HepG2 (cell line): ENCODE data around the gene PRKCE. TPM values are rescaled to one million over a fixed set of nuclear protein-coding genes. Genes with fewer than 3 reads are reported as not detected.

Experiments used
- ATAC-seq: fragments of 200-7000 bp; cut with Tn5 transposase; 3 replicates; pipeline ENCODE4 v1.9.1; 2020; ENCODE audit warnings: mild to moderate bottlenecking, moderate library complexity
- BruUV-seq: library from RNA; stranded (reverse); fragments of 400-500 nt; replicated peaks from 2 replicates; lab custom pipeline; 2021; lab: Mats Ljungman, UMichigan
- CTCF ChIA-PET: fragments of 300-600 bp; formaldehyde crosslinking; extraction: SDS; loops from one replicate; lab custom pipeline; 2021; ENCODE audit warnings: low total read pairs, inconsistent platforms, low intra/inter-chr PET ratio; lab: Yijun Ruan, JAX
- POLR2A ChIA-PET: fragments of 350-600 bp; sonication (Branson Sonifier 250); formaldehyde crosslinking; loops from one replicate; lab custom pipeline; 2020; ENCODE audit warnings: antibody characterized with exemption, inconsistent platforms; lab: Yijun Ruan, JAX
- DNase-seq: peaks from one replicate; pipeline ENCODE4 v3.0.0-alpha.2; 2015; ENCODE audit warnings: low spot score
- FAIRE-seq: peaks from 3 replicates; lab custom pipeline; 2011; peaks lifted over from hg19 to GRCh38; lab: Jason Lieb, UNC
- H2AFZ ChIP-seq: one replicate; pipeline ENCODE4 v1.6.1; 2011; ENCODE audit warnings: low read length, inconsistent platforms
- H3K27ac ChIP-seq: fragments of 300-600 bp; 3 replicates; pipeline ENCODE4 v1.8.0; 2011; ENCODE audit warnings: mixed run types, mild to moderate bottlenecking, mixed read lengths, low read length, inconsistent platforms; ENCODE audit not compliant: insufficient read depth; ENCODE audit errors: extremely low read length
- H3K27me3 ChIP-seq, 2 experiments: fragments of 200-600 bp in 1 of 2; 2 replicates in 1 of 2; 3 replicates in 1 of 2; pipeline versions ENCODE4 v1.6.0 to v1.8.0; 2011; ENCODE audit warnings: low read length in 2 of 2, mild to moderate bottlenecking in 2 of 2, moderate library complexity in 2 of 2, inconsistent platforms in 1 of 2; ENCODE audit not compliant: insufficient read depth in 2 of 2, control insufficient read depth in 1 of 2
- H3K36me3 ChIP-seq, 2 experiments: fragments of 200-600 bp in 1 of 2; replicated peaks in 1 of 2; 2 replicates in 1 of 2; 3 replicates in 1 of 2; pipeline versions ENCODE4 v1.5.1 to v1.8.0; 2011; ENCODE audit warnings: low read length in 2 of 2, inconsistent platforms in 1 of 2; ENCODE audit not compliant: insufficient read depth in 2 of 2, control insufficient read depth in 1 of 2
- H3K4me1 ChIP-seq: 2 replicates; pipeline ENCODE4 v1.5.1; 2012; ENCODE audit warnings: low read length, inconsistent platforms; ENCODE audit not compliant: insufficient read depth
- H3K4me2 ChIP-seq: 2 replicates; pipeline ENCODE4 v1.6.0; 2011; ENCODE audit warnings: low read depth, low read length, inconsistent platforms
- H3K4me3 ChIP-seq, 3 experiments: fragments of 200-600 bp in 1 of 3; sonication (generic), shearing (Covaris generic) in 1 of 3; replicated peaks in 1 of 3; 2 replicates each; pipeline ENCODE4 v1.5.1; 2011 to 2016; ENCODE audit warnings: low read length in 3 of 3, inconsistent platforms in 2 of 3, low read depth in 2 of 3, mild to moderate bottlenecking in 2 of 3, control low read depth in 1 of 3, mixed read lengths in 1 of 3; ENCODE audit not compliant: insufficient read depth in 1 of 3
- H3K79me2 ChIP-seq: one replicate; pipeline ENCODE4 v1.6.1; 2011; ENCODE audit warnings: low read length, inconsistent platforms; ENCODE audit not compliant: insufficient read depth
- H3K9ac ChIP-seq: 2 replicates; pipeline ENCODE4 v1.6.0; 2011; ENCODE audit warnings: mild to moderate bottlenecking, low read depth, low read length, inconsistent platforms; ENCODE audit not compliant: insufficient read depth
- H3K9me3 ChIP-seq: 2 replicates; pipeline ENCODE4 v1.5.1; 2012; ENCODE audit warnings: mild to moderate bottlenecking, low read length
- H4K20me1 ChIP-seq: 2 replicates; pipeline ENCODE4 v1.6.0; 2011; ENCODE audit warnings: inconsistent platforms, mild to moderate bottlenecking, low read length, moderate library complexity; ENCODE audit not compliant: insufficient read depth
- ATF7 ChIP-seq, 2 experiments: fragments of 450-650 bp in 1 of 2; sonication (generic) in 1 of 2; formaldehyde crosslinking in 1 of 2; IDR thresholded peaks; 2 replicates each; pipeline versions ENCODE4 v1.4.0 to v1.6.1; 2016 to 2020; ENCODE audit warnings: antibody characterized with exemption in 1 of 2, mild to moderate bottlenecking in 1 of 2, missing genetic modification reagents in 1 of 2
- CERS6 ChIP-seq: sonication (generic); formaldehyde crosslinking; IDR thresholded peaks from 2 replicates; pipeline ENCODE4 v1.5.0; 2020; ENCODE audit warnings: missing genetic modification reagents
- ESRRA ChIP-seq: sonication (generic); formaldehyde crosslinking; IDR thresholded peaks from 2 replicates; pipeline ENCODE4 v1.5.1; 2020; ENCODE audit warnings: mild to moderate bottlenecking, low read depth, missing genetic modification reagents
- FOXK1 ChIP-seq: sonication (generic); formaldehyde crosslinking; IDR thresholded peaks from 2 replicates; pipeline ENCODE4 v1.4.0; 2020; ENCODE audit warnings: low read depth, missing genetic modification reagents, borderline replicate concordance
- GABPA ChIP-seq, 2 experiments: IDR thresholded peaks; 2 replicates each; pipeline ENCODE4 v1.6.1; 2011 to 2016; ENCODE audit warnings: low read depth in 2 of 2, low read length in 1 of 2, missing biosample characterization in 1 of 2, missing genetic modification characterization in 1 of 2
- HNRNPL ChIP-seq: fragments of 200-400 bp; formaldehyde crosslinking; IDR thresholded peaks from 2 replicates; pipeline ENCODE4 v1.6.1; 2017; ENCODE audit warnings: mild to moderate bottlenecking, low read depth, low read length
- PHF8 ChIP-seq: sonication (generic); formaldehyde crosslinking; IDR thresholded peaks from 2 replicates; pipeline ENCODE4 v1.5.0; 2020; ENCODE audit warnings: missing genetic modification reagents
- RBAK ChIP-seq: sonication (generic); formaldehyde crosslinking; IDR thresholded peaks from 2 replicates; pipeline ENCODE4 v1.5.1; 2020; ENCODE audit warnings: mild to moderate bottlenecking, missing genetic modification reagents
- SMC3 ChIP-seq: IDR thresholded peaks from 2 replicates; pipeline ENCODE4 v1.6.1; 2011; ENCODE audit warnings: low read length, improper control_type of control experiment
- STAG1 ChIP-seq: sonication (generic); formaldehyde crosslinking; IDR thresholded peaks from 2 replicates; pipeline ENCODE4 v1.4.0; 2020; ENCODE audit warnings: missing genetic modification reagents
- ZNF644 ChIP-seq: IDR thresholded peaks from 2 replicates; pipeline ENCODE4 v1.6.1; 2016; ENCODE audit warnings: low read depth
- WGBS: methylation state at CpG from one replicate; pipeline ENCODE4 v1.1.6; 2017; ENCODE audit warnings: low lambda C conversion rate; 5-methylcytosine and 5-hydroxymethylcytosine counted together
- in situ Hi-C: cut with HindIII; loops from 2 replicates; pipeline ENCODE4 v1.10.0; 2017; ENCODE audit warnings: low pct_unique_long_range_greater_than_20kb; ENCODE audit not compliant: extremely low pct_ligation_motif_present
- intact Hi-C: fragments of 100-400 bp; cut with micrococcal nuclease; formaldehyde crosslinking; loops from one replicate; pipeline ENCODE4 v1.10.0; 2022; ENCODE audit not compliant: unreplicated experiment
- polyA plus RNA-seq, 8 experiments: library from polyadenylated mRNA; depleted of rRNA in 3 of 8; stranded (reverse) in 7 of 8; unstranded in 1 of 8; fragments of >200 nt; fragmentation: Illumina TruSeq in 4 of 8; extraction: Trizol in 4 of 8; gene quantifications; 2 replicates each; pipeline versions ENCODE4 v1.2.1 to v1.2.3, GENCODE V29; 2011 to 2016; ENCODE audit warnings: low read depth in 4 of 8, missing spikeins in 1 of 8, mixed read lengths in 1 of 8; ENCODE audit not compliant: insufficient read depth in 1 of 8
- total RNA-seq, 5 experiments: library from RNA; depleted of rRNA; stranded (reverse); fragments of >200 nt; fragmentation: Illumina TruSeq; extraction: Trizol; gene quantifications; 2 replicates each; pipeline ENCODE4 v1.2.3, GENCODE V29; 2016; ENCODE audit warnings: low read depth in 1 of 5
- TF ChIP-seq, protein P1 (sequence below): sonication (generic); formaldehyde crosslinking; IDR thresholded peaks from 2 replicates; pipeline ENCODE4 v1.5.0; 2020; ENCODE audit warnings: mild to moderate bottlenecking, missing genetic modification reagents, moderate library complexity
- TF ChIP-seq, protein P2 (sequence below): sonication (generic); formaldehyde crosslinking; IDR thresholded peaks from 2 replicates; pipeline ENCODE4 v1.9.0; 2021; ENCODE audit warnings: missing genetic modification reagents, borderline replicate concordance

PRKCE gene
- total and polyA plus RNA-seq, 2 of the 13 experiments (the other 11 are each of a cell fraction or from before 2014, with no cell fraction given) = 1.0 to 3.9 TPM

GRCh38 chr2:45729753-45730512 is 78.5 kb downstream of the PRKCE start:
- no peaks in the 10 kb centered on the region for H3K36me3 ChIP-seq
- POLR2A ChIA-PET = no interaction called here
- peak; percentile 92 for FAIRE-seq
- no peaks in the 10 kb centered on the region for H3K4me1 ChIP-seq
- intact Hi-C loops = loop anchor here (1.0 to 2.0 kb wide), 2 partner anchors 87 to 206 kb away; no protein-coding TSS in a partner anchor
- peak; percentile 95 for ATAC-seq
- BruUV-seq = no TSS peak
- no peak overlapping the region for H3K4me3 ChIP-seq
- peak; percentile 47; the same call in 1 of the 2 replicates for TF ChIP-seq SMC3
- TF ChIP-seq STAG1 (CRISPR knock-in tag) = peak; percentile 41
- TF ChIP-seq, protein P1, sequence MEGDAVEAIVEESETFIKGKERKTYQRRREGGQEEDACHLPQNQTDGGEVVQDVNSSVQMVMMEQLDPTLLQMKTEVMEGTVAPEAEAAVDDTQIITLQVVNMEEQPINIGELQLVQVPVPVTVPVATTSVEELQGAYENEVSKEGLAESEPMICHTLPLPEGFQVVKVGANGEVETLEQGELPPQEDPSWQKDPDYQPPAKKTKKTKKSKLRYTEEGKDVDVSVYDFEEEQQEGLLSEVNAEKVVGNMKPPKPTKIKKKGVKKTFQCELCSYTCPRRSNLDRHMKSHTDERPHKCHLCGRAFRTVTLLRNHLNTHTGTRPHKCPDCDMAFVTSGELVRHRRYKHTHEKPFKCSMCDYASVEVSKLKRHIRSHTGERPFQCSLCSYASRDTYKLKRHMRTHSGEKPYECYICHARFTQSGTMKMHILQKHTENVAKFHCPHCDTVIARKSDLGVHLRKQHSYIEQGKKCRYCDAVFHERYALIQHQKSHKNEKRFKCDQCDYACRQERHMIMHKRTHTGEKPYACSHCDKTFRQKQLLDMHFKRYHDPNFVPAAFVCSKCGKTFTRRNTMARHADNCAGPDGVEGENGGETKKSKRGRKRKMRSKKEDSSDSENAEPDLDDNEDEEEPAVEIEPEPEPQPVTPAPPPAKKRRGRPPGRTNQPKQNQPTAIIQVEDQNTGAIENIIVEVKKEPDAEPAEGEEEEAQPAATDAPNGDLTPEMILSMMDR (CRISPR knock-in tag) = peak; percentile 49
- TF ChIP-seq ATF7 (IDR thresholded peaks at IDR 0.05) = no peak
- no peak for TF ChIP-seq ATF7 (CRISPR knock-in tag; IDR thresholded peaks at IDR 0.05)
- TF ChIP-seq FOXK1 (CRISPR knock-in tag) = no peak
- WGBS = 63% methylated on average over 8 of the region's 8 CpGs
- no peaks in the 10 kb centered on the region for H3K9me3 ChIP-seq
- peak; percentile 57 for DNase-seq
- no peak overlapping the region for H3K9ac ChIP-seq
- CTCF ChIA-PET = interaction anchor here (0.9 kb wide), 1 partner anchor 86 kb away, joined by 4 read pairs; no protein-coding TSS in a partner anchor
- no peaks in the 10 kb centered on the region for H3K27me3 ChIP-seq
- no peak overlapping the region for H3K27ac ChIP-seq
- H2AFZ ChIP-seq = no peak overlapping the region
- in situ Hi-C loops = no loop called here
- H4K20me1 ChIP-seq = no peaks in the 10 kb centered on the region
- H3K79me2 ChIP-seq = no peaks in the 10 kb centered on the region
- H3K4me2 ChIP-seq = no peak overlapping the region

GRCh38 chr2:45731141-45731540 is 79.7 kb downstream of the PRKCE start:
- in situ Hi-C loops = no loop called here
- POLR2A ChIA-PET = no interaction called here
- TF ChIP-seq CERS6 (no peak), HNRNPL (no peak), GABPA (IDR thresholded peaks at IDR 0.05; ENCODE audit: low read depth, low read length) (no peak), GABPA (CRISPR knock-in tag; IDR thresholded peaks at IDR 0.05; ENCODE audit: low read depth) (no peak), RBAK (CRISPR knock-in tag) (no peak), ZNF644 (CRISPR knock-in tag) (no peak), ESRRA (CRISPR knock-in tag) (no peak), PHF8 (no peak)
- TF ChIP-seq, protein P2, sequence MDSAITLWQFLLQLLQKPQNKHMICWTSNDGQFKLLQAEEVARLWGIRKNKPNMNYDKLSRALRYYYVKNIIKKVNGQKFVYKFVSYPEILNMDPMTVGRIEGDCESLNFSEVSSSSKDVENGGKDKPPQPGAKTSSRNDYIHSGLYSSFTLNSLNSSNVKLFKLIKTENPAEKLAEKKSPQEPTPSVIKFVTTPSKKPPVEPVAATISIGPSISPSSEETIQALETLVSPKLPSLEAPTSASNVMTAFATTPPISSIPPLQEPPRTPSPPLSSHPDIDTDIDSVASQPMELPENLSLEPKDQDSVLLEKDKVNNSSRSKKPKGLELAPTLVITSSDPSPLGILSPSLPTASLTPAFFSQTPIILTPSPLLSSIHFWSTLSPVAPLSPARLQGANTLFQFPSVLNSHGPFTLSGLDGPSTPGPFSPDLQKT (CRISPR knock-in tag) = no peak

More at GRCh38 chr2:45731141-45731540, 79.7 kb downstream of the PRKCE start:
- FAIRE-seq = no peak
- Histone ChIP-seq H4K20me1 (no peaks in the 10 kb centered on the region), H3K9me3 (no peaks in the 10 kb centered on the region), H3K9ac (no peak overlapping the region), H3K4me3 (no peak overlapping the region), H3K27ac (no peak overlapping the region), H3K4me1 (no peaks in the 10 kb centered on the region), H3K4me2 (no peak overlapping the region), H3K79me2 (no peaks in the 10 kb centered on the region), H2AFZ (no peak overlapping the region), H3K27me3 (no peaks in the 10 kb centered on the region), H3K36me3 (no peaks in the 10 kb centered on the region)
- intact Hi-C loops = no loop called here
- no peak for DNase-seq
- CTCF ChIA-PET = no interaction called here
- ATAC-seq = no peak
- BruUV-seq = no TSS peak
